Esophagus squamous epithelium (tissue), 5 donors: ENCODE data around the gene MAP3K12. TPM values are rescaled to one million over a fixed set of nuclear protein-coding genes. Genes with fewer than 3 reads are reported as not detected.
"Not testable (repeated sequence)": the region's sequence is repeated elsewhere in the genome, so short reads cannot be mapped to it uniquely, and the experiment has no call there.

ENCODE experiments used
- DNase-seq: peaks from one replicate; lab custom pipeline; 2025; lab: John Stamatoyannopoulos, UW
- H3K27ac ChIP-seq, 4 donors: fragments of 200-600 bp; sonication (generic); one replicate each; pipeline ENCODE4 v1.5.1; 2016 to 2019; ENCODE audit warnings: mild to moderate bottlenecking in 1 of 4
- H3K27me3 ChIP-seq, 4 donors: fragments of 200-600 bp; sonication (generic); 1 replicate in 3 of 4; 2 replicates in 1 of 4; pipeline versions ENCODE4 v1.5.1 to v1.6.0; 2017 to 2021; ENCODE audit warnings: antibody characterized with exemption in 1 of 4
- H3K36me3 ChIP-seq, 3 donors: fragments of 200-600 bp; sonication (generic); one replicate each; pipeline ENCODE4 v1.5.1; 2016 to 2019
- H3K4me1 ChIP-seq, 3 donors: fragments of 200-600 bp; sonication (generic); one replicate each; pipeline ENCODE4 v1.5.1; 2017 to 2019
- H3K4me3 ChIP-seq, 4 donors: fragments of 200-600 bp; sonication (generic); 1 replicate in 3 of 4; 2 replicates in 1 of 4; pipeline ENCODE4 v1.5.1; 2016 to 2019; ENCODE audit warnings: mild to moderate bottlenecking in 2 of 4, moderate library complexity in 1 of 4
- H3K9me3 ChIP-seq, 3 donors: fragments of 200-600 bp; sonication (generic); one replicate each; pipeline ENCODE4 v1.5.1; 2016 to 2019
- POLR2A ChIP-seq, 4 donors: fragments of 450-650 bp; IDR thresholded peaks; one replicate each; pipeline ENCODE4 v1.6.1; 2017; ENCODE audit warnings: antibody characterized with exemption in 4 of 4, mild to moderate bottlenecking in 4 of 4, moderate library complexity in 3 of 4
- WGBS, 2 donors: methylation state at CpG; one replicate each; pipeline ENCODE4 v1.1.5; 2018; 5-methylcytosine and 5-hydroxymethylcytosine counted together
- intact Hi-C: fragments of 100-400 bp; cut with DNase I; formaldehyde crosslinking; loops from one replicate; pipeline ENCODE4 v1.15.0; 2022
- small RNA-seq, 4 donors: library from RNA; depleted of rRNA; stranded (forward); fragments of <200 nt; gene quantifications; one replicate each; pipeline ENCODE3, GENCODE V24; 2016
- total RNA-seq, 4 donors: library from RNA; depleted of rRNA; stranded (reverse); fragments of >200 nt; gene quantifications; one replicate each; pipeline ENCODE4 v1.1.0, GENCODE V29; 2016
- TF ChIP-seq, protein P1 (sequence below), 6 experiments: fragments of 450-650 bp in 4 of 6; fragments of 200-600 bp in 2 of 6; sonication (generic) in 2 of 6; IDR thresholded peaks; one replicate each; pipeline ENCODE4 v1.5.1; 2016 to 2019; ENCODE audit warnings: antibody characterized with exemption in 6 of 6, mild to moderate bottlenecking in 4 of 6, moderate library complexity in 4 of 6
- donor health status: DM: yes; HTN: yes; CAD: no.

The MAP3K12 gene
- total RNA-seq, 4 donors from 2014 or later: 0.80 to 8.4 (median 2.7) TPM

DNA sequence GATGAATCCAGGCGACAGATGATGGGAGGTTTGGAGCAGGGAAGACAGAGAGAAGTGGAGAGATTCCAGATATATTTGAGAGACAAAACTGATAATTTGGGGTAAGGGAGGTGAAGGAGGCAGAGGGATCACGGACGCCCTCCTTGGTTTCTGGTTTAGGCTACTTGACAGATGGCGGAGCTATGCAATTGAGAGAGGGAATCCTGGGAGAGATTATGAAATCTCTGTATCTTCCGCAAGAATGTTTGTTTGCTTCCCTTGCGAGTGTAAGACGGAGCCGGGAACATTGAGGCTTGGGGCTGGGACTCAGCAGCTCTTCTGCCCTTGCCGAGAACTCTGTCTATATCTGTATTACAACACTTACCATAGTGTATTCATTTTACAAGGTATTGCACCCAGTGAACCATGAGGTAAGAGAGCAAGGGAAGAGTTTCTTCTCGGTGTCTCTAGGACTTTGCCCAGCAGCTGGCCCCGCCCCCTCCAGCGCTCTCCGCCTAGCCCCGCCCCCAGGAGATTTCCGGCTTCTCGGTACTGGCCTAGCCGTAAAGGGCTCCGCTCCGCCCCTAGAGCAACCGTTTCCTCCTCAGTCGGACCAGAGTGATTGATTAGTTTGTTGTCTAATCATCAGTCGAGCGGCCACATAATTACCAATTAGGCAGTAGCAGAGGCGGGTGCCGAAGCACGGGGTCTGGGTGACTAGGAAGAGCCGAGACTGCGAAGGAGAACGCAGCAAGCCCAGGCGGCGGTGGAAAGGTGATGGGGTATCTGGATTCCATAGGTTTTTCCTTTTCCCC is 58.0 kb downstream of the MAP3K12 start, which contains the start of gene PRR13:
Gene PRR13, plus strand, starts transcription at position 695 of the 794 bp plus-strand sequence. CDS start 981 bp downstream, outside the sequence.
- Histone ChIP-seq H3K9me3 (no peaks in the 10 kb centered on the region), H3K27me3 (no peaks in the 10 kb centered on the region), H3K36me3 (peaks cover 0 to 31% (median 9%) of the 10 kb centered on the region in 3 donors), H3K4me1 (peaks cover 12 to 51% (median 15%) of the 10 kb centered on the region in 3 donors), H3K4me3 (peak within 1 kb of the TSS; percentile 68 to 85 (median 74)), H3K27ac (peak within 1 kb of the TSS; percentile 84 to 95 (median 94))
- TF ChIP-seq, protein P1, sequence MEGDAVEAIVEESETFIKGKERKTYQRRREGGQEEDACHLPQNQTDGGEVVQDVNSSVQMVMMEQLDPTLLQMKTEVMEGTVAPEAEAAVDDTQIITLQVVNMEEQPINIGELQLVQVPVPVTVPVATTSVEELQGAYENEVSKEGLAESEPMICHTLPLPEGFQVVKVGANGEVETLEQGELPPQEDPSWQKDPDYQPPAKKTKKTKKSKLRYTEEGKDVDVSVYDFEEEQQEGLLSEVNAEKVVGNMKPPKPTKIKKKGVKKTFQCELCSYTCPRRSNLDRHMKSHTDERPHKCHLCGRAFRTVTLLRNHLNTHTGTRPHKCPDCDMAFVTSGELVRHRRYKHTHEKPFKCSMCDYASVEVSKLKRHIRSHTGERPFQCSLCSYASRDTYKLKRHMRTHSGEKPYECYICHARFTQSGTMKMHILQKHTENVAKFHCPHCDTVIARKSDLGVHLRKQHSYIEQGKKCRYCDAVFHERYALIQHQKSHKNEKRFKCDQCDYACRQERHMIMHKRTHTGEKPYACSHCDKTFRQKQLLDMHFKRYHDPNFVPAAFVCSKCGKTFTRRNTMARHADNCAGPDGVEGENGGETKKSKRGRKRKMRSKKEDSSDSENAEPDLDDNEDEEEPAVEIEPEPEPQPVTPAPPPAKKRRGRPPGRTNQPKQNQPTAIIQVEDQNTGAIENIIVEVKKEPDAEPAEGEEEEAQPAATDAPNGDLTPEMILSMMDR (IDR thresholded peaks at IDR 0.05): peak in 1 of 6 experiments; percentile 5
- TF ChIP-seq POLR2A (IDR thresholded peaks at IDR 0.05): peak in 3 of 4 donors; percentile 74 to 94 (median 90)
- 2 to 4% methylated on average over 18 to 21 of the region's 31 CpGs for WGBS, 2 donors
- intact Hi-C loops: no loop called here
- DNase-seq: peak; percentile 95

DNA sequence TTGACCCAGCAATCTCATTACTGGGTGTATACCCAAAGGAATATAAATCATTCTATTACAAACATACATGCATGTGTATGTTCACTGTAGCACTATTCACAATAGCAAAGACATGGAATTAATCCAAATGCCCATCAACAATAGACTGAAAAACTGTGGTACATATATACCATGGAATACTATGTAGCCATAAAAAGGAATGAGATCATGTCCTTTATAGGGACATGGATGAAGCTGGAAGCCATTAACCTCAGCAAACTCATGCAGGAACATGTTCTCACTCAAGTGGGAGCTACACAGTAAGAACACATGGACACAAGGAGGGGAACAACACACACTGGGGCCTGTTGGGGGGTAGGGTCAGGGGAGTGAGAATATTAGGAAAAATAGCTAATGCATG is 59.7 kb downstream of the MAP3K12 start:
- H3K4me3 ChIP-seq, DNase-seq, H3K9me3 ChIP-seq, H3K27ac ChIP-seq, H3K27me3 ChIP-seq, intact Hi-C loops: not testable (repeated sequence)
- peaks cover 12 to 36% (median 15%) of the 10 kb centered on the region in 3 donors for H3K4me1 ChIP-seq
- peaks cover 0 to 14% (median 0%) of the 10 kb centered on the region in 3 donors for H3K36me3 ChIP-seq

DNA sequence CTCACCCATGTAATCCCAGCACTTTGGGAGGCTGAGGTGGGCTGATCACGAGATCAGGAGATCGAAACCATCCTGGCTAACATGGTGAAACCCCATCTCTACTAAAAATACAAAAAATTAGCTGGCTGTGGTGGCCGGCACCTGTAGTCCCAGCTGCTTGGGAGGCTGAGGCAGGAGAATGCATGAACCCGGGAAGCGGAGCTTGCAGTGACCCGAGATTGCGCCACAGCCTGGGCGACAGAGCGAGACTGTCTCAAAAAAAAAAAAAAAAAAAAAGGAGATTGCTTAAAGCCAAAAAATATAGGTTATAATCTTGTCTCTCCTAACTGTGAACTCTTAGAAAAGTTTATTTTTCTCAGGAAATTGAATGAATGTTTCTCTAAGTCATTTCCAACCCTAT is 63.9 kb downstream of the MAP3K12 start:
- H3K4me3 ChIP-seq, H3K27me3 ChIP-seq, H3K36me3 ChIP-seq, H3K9me3 ChIP-seq, H3K4me1 ChIP-seq, intact Hi-C loops, DNase-seq, H3K27ac ChIP-seq: not testable (repeated sequence)
- 87 to 90% methylated on average over 8 to 9 of the region's 9 CpGs for WGBS, 2 donors

DNA sequence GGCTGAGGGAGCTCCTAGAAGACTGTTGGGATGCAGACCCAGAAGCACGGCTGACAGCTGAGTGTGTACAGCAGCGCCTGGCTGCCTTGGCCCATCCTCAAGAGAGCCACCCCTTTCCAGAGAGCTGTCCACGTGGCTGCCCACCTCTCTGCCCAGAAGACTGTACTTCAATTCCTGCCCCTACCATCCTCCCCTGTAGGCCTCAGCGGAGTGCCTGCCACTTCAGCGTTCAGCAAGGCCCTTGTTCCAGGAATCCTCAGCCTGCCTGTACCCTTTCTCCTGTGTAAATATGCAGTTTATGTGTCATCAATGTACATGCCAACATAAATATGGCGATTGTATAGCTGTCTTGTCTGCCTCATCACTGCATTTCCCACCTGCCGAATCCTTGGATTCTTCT is 68.1 kb downstream of the MAP3K12 start:
- no peaks in the 10 kb centered on the region for H3K27me3 ChIP-seq
- no peaks in the 10 kb centered on the region for H3K36me3 ChIP-seq
- WGBS, 2 donors: 52 to 70% methylated on average over 4 to 5 of the region's 7 CpGs
- intact Hi-C loops: no loop called here
- TF ChIP-seq, protein P1 (IDR thresholded peaks at IDR 0.05): no peak
- TF ChIP-seq POLR2A (IDR thresholded peaks at IDR 0.05): no peak
- no peaks in the 10 kb centered on the region for H3K9me3 ChIP-seq
- H3K4me3 ChIP-seq: no peak overlapping the region
- DNase-seq: no peak
- H3K27ac ChIP-seq: no peak overlapping the region
- H3K4me1 ChIP-seq: peaks cover 0 to 12% (median 0%) of the 10 kb centered on the region in 3 donors

DNA sequence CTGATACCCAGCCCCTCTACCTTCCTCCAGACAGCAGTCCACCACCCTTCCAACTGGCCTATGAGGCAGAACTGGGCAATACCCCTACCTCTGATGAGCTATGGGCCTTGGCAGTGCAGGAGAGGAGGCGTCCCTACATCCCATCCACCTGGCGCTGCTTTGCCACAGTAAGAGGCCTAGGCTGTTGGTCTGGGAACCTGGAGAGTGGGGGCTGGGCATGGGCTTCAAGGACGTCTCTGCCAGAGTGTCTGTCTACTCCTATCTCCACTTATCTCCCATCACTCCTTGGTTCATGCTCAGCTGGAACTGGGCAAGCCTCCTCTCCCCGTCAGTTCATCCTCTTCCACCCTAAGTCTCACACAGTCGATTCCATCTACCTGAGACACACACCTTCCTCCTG is 69.1 kb downstream of the MAP3K12 start:
- TF ChIP-seq POLR2A (IDR thresholded peaks at IDR 0.05): no peak
- TF ChIP-seq, protein P1 (IDR thresholded peaks at IDR 0.05): no peak
- intact Hi-C loops: no loop called here
- Histone ChIP-seq H3K9me3 (no peaks in the 10 kb centered on the region), H3K36me3 (no peaks in the 10 kb centered on the region), H3K4me1 (peaks cover 0 to 12% (median 0%) of the 10 kb centered on the region in 3 donors), H3K27ac (no peak overlapping the region), H3K27me3 (no peaks in the 10 kb centered on the region), H3K4me3 (no peak overlapping the region)
- WGBS, 2 donors: 90 to 94% methylated on average over 3 to 5 of the region's 5 CpGs
- no peak for DNase-seq

Small RNA genes lying within 50 kb of the gene (small RNA-seq; reads per million reads assigned to genes)
- gene AC023509.3: 0 reads per million in 4 donors

Other genes starting within 250 kb of the MAP3K12 start
- 10 to 100 TPM; 32.2 to 85.6 (median 48.0) TPM for gene ESPL1, start 231.2 kb downstream of the MAP3K12 start, total RNA-seq
- gene PFDN5, start 203.9 kb downstream of the MAP3K12 start, total RNA-seq: 100 to 1,000 TPM; 203 to 638 (median 324) TPM
- gene MYG1, start 199.8 kb downstream of the MAP3K12 start, total RNA-seq: 10 to 100 TPM; 25.2 to 33.2 (median 28.3) TPM
- 10 to 100 TPM; 29.4 to 33.9 (median 30.0) TPM for gene AAAS, start 177.8 kb downstream of the MAP3K12 start, total RNA-seq
- not detected for gene SP7, start 163.1 kb downstream of the MAP3K12 start, total RNA-seq
- 10 to 100 TPM; 58.2 to 78.4 (median 62.0) TPM for gene SP1, start 119.3 kb downstream of the MAP3K12 start, total RNA-seq
- under 1 TPM in 1 of 4 donors, not detected in 3; 0.76 TPM for gene AMHR2, start 75.6 kb downstream of the MAP3K12 start, total RNA-seq
- gene PRR13, start 57.7 kb downstream of the MAP3K12 start, total RNA-seq: 10 to 100 TPM; 24.9 to 72.9 (median 51.1) TPM
- 100 to 1,000 TPM; 202 to 400 (median 287) TPM for gene PCBP2, start 47.4 kb downstream of the MAP3K12 start, total RNA-seq
- 10 to 100 TPM; 19.5 to 25.9 (median 22.7) TPM for gene TARBP2, start 1.8 kb upstream of the MAP3K12 start, total RNA-seq
- gene NPFF, start 8.0 kb upstream of the MAP3K12 start, total RNA-seq: under 1 TPM in 1 of 4 donors, not detected in 3; 0.70 TPM
- gene ATF7, start 126.9 kb upstream of the MAP3K12 start, total RNA-seq: 10 to 100 TPM; 12.5 to 28.0 (median 20.6) TPM
- gene ATP5MC2, start 176.6 kb upstream of the MAP3K12 start, total RNA-seq: 100 to 1,000 TPM; 240 to 303 (median 268) TPM
- gene CALCOCO1, start 228.0 kb upstream of the MAP3K12 start, total RNA-seq: 100 to 1,000 TPM in 1 of 4 donors, 10 to 100 TPM in 3; 29.5 to 159 (median 52.2) TPM